ENCODE results near the gene SHISAL1.
A peak's percentile ranks its signal among the peaks of the same experiment; 100 is the strongest.

The SHISAL1 gene

GRCh38 chr22:44317123-44317444, 4.3 kb upstream of the SHISAL1 start:
- Mint-ChIP-seq H3K27ac (ENCODE audit: low read depth) (no peak overlapping the region), H3K9me3 (no peaks in the 10 kb centered on the region), H3K4me1 (no peaks in the 10 kb centered on the region), H3K27me3 (peaks cover 7% of the 10 kb centered on the region), H3K4me3 (no peak overlapping the region), H3K36me3 (ENCODE audit: insufficient read depth) (no peaks in the 10 kb centered on the region)
- ATAC-seq (replicated peaks; ENCODE audit: extremely low read depth, poor library complexity, severe bottlenecking), result no peak
- no peak for DNase-seq (ENCODE audit: low spot score in 2 of 2)

- Mint-ChIP-seq H3K27me3 (peaks cover 6% of the 10 kb centered on the region), H3K27ac (ENCODE audit: low read depth) (no peak overlapping the region), H3K4me1 (no peaks in the 10 kb centered on the region), H3K36me3 (ENCODE audit: insufficient read depth) (no peaks in the 10 kb centered on the region), H3K4me3 (no peak overlapping the region), H3K9me3 (no peaks in the 10 kb centered on the region)
- ATAC-seq (replicated peaks; ENCODE audit: extremely low read depth, poor library complexity, severe bottlenecking), result no peak
- no peak for DNase-seq (ENCODE audit: low spot score in 2 of 2)
Measured at GRCh38 chr22:44316393-44317122, 3.8 kb upstream of the SHISAL1 start.

- DNase-seq (ENCODE audit: low spot score in 2 of 2), result no peak
- H3K4me3 Mint-ChIP-seq, result peak overlapping the region; percentile 38
- ATAC-seq (replicated peaks; ENCODE audit: extremely low read depth, poor library complexity, severe bottlenecking), result no peak
- H3K27ac Mint-ChIP-seq (ENCODE audit: low read depth), result no peak overlapping the region
- peaks cover 6% of the 10 kb centered on the region for H3K27me3 Mint-ChIP-seq
- H3K4me1 Mint-ChIP-seq, result no peaks in the 10 kb centered on the region
- no peaks in the 10 kb centered on the region for H3K36me3 Mint-ChIP-seq (ENCODE audit: insufficient read depth)
- H3K9me3 Mint-ChIP-seq, result no peaks in the 10 kb centered on the region
Measured at GRCh38 chr22:44314425-44315067, 1.8 kb upstream of the SHISAL1 start.

- ATAC-seq (replicated peaks; ENCODE audit: extremely low read depth, poor library complexity, severe bottlenecking) (no peak), DNase-seq (ENCODE audit: low spot score in 2 of 2) (no peak)
- no peaks in the 10 kb centered on the region for H3K4me1 Mint-ChIP-seq
- no peak overlapping the region for H3K27ac Mint-ChIP-seq (ENCODE audit: low read depth)
- no peaks in the 10 kb centered on the region for H3K9me3 Mint-ChIP-seq
- peaks cover 6% of the 10 kb centered on the region for H3K27me3 Mint-ChIP-seq
- no peak overlapping the region for H3K4me3 Mint-ChIP-seq
- no peaks in the 10 kb centered on the region for H3K36me3 Mint-ChIP-seq (ENCODE audit: insufficient read depth)
Measured at GRCh38 chr22:44313385-44314006, 745 bp upstream of the SHISAL1 start.

GRCh38 chr22:44311855-44312170, 938 bp downstream of the SHISAL1 start:
- Mint-ChIP-seq H3K27me3 (peaks cover 6% of the 10 kb centered on the region), H3K4me3 (no peak overlapping the region), H3K36me3 (ENCODE audit: insufficient read depth) (no peaks in the 10 kb centered on the region), H3K4me1 (no peaks in the 10 kb centered on the region), H3K27ac (ENCODE audit: low read depth) (no peak overlapping the region), H3K9me3 (no peaks in the 10 kb centered on the region)
- DNase-seq (ENCODE audit: low spot score in 2 of 2) (no peak), ATAC-seq (replicated peaks; ENCODE audit: extremely low read depth, poor library complexity, severe bottlenecking) (no peak)

GRCh38 chr22:44311104-44311854, 1.5 kb downstream of the SHISAL1 start:
- Mint-ChIP-seq H3K27ac (ENCODE audit: low read depth) (no peak overlapping the region), H3K36me3 (ENCODE audit: insufficient read depth) (no peaks in the 10 kb centered on the region), H3K9me3 (no peaks in the 10 kb centered on the region), H3K4me3 (no peak overlapping the region), H3K4me1 (no peaks in the 10 kb centered on the region), H3K27me3 (peaks cover 6% of the 10 kb centered on the region)
- no peak for ATAC-seq (replicated peaks; ENCODE audit: extremely low read depth, poor library complexity, severe bottlenecking)
- DNase-seq (ENCODE audit: low spot score in 2 of 2), result no peak

- H3K27ac Mint-ChIP-seq (ENCODE audit: low read depth), result no peak overlapping the region
- peaks cover 6% of the 10 kb centered on the region for H3K27me3 Mint-ChIP-seq
- H3K36me3 Mint-ChIP-seq (ENCODE audit: insufficient read depth), result no peaks in the 10 kb centered on the region
- H3K4me3 Mint-ChIP-seq, result no peak overlapping the region
- ATAC-seq (replicated peaks; ENCODE audit: extremely low read depth, poor library complexity, severe bottlenecking) (no peak), DNase-seq (ENCODE audit: low spot score in 2 of 2) (no peak)
- H3K9me3 Mint-ChIP-seq, result no peaks in the 10 kb centered on the region
- H3K4me1 Mint-ChIP-seq, result no peaks in the 10 kb centered on the region
Measured at GRCh38 chr22:44309647-44310046, 3.1 kb downstream of the SHISAL1 start.

GRCh38 chr22:44309137-44309536, 3.6 kb downstream of the SHISAL1 start:
- H3K36me3 Mint-ChIP-seq (ENCODE audit: insufficient read depth), result no peaks in the 10 kb centered on the region
- H3K4me1 Mint-ChIP-seq, result no peaks in the 10 kb centered on the region
- H3K27me3 Mint-ChIP-seq, result peaks cover 6% of the 10 kb centered on the region
- no peak overlapping the region for H3K27ac Mint-ChIP-seq (ENCODE audit: low read depth)
- DNase-seq (ENCODE audit: low spot score in 2 of 2), result no peak
- no peaks in the 10 kb centered on the region for H3K9me3 Mint-ChIP-seq
- no peak overlapping the region for H3K4me3 Mint-ChIP-seq
- no peak for ATAC-seq (replicated peaks; ENCODE audit: extremely low read depth, poor library complexity, severe bottlenecking)

GRCh38 chr22:44307509-44308169, 5.1 kb downstream of the SHISAL1 start:
- no peaks in the 10 kb centered on the region for H3K4me1 Mint-ChIP-seq
- H3K36me3 Mint-ChIP-seq (ENCODE audit: insufficient read depth), result no peaks in the 10 kb centered on the region
- ATAC-seq (replicated peaks; ENCODE audit: extremely low read depth, poor library complexity, severe bottlenecking), result no peak
- no peak overlapping the region for H3K27ac Mint-ChIP-seq (ENCODE audit: low read depth)
- DNase-seq (ENCODE audit: low spot score in 2 of 2), result no peak
- no peaks in the 10 kb centered on the region for H3K9me3 Mint-ChIP-seq
- peaks cover 6% of the 10 kb centered on the region for H3K27me3 Mint-ChIP-seq
- no peak overlapping the region for H3K4me3 Mint-ChIP-seq

- no peaks in the 10 kb centered on the region for H3K9me3 Mint-ChIP-seq
- H3K36me3 Mint-ChIP-seq (ENCODE audit: insufficient read depth), result no peaks in the 10 kb centered on the region
- DNase-seq (ENCODE audit: low spot score in 2 of 2), result no peak
- H3K4me1 Mint-ChIP-seq, result no peaks in the 10 kb centered on the region
- ATAC-seq (replicated peaks; ENCODE audit: extremely low read depth, poor library complexity, severe bottlenecking), result no peak
- no peak overlapping the region for H3K4me3 Mint-ChIP-seq
- H3K27me3 Mint-ChIP-seq, result peaks cover under 1% of the 10 kb centered on the region
- H3K27ac Mint-ChIP-seq (ENCODE audit: low read depth), result no peak overlapping the region
Measured at GRCh38 chr22:44305888-44306287, 6.9 kb downstream of the SHISAL1 start.

GRCh38 chr22:44305455-44305854, 7.3 kb downstream of the SHISAL1 start:
- Mint-ChIP-seq H3K4me3 (no peak overlapping the region), H3K4me1 (no peaks in the 10 kb centered on the region), H3K9me3 (no peaks in the 10 kb centered on the region), H3K27ac (ENCODE audit: low read depth) (peak overlapping the region; percentile 57), H3K36me3 (ENCODE audit: insufficient read depth) (no peaks in the 10 kb centered on the region), H3K27me3 (peaks cover 5% of the 10 kb centered on the region)
- no peak for ATAC-seq (replicated peaks; ENCODE audit: extremely low read depth, poor library complexity, severe bottlenecking)
- no peak for DNase-seq (ENCODE audit: low spot score in 2 of 2)

GRCh38 chr22:44304911-44305310, 7.8 kb downstream of the SHISAL1 start:
- H3K4me3 Mint-ChIP-seq, result no peak overlapping the region
- H3K27ac Mint-ChIP-seq (ENCODE audit: low read depth), result peak overlapping the region; percentile 57
- no peaks in the 10 kb centered on the region for H3K4me1 Mint-ChIP-seq
- no peaks in the 10 kb centered on the region for H3K36me3 Mint-ChIP-seq (ENCODE audit: insufficient read depth)
- ATAC-seq (replicated peaks; ENCODE audit: extremely low read depth, poor library complexity, severe bottlenecking) (no peak), DNase-seq (ENCODE audit: low spot score in 2 of 2) (no peak)
- no peaks in the 10 kb centered on the region for H3K9me3 Mint-ChIP-seq
- H3K27me3 Mint-ChIP-seq, result peaks cover 10% of the 10 kb centered on the region

All from central memory CD8-positive, alpha-beta T cell (primary cell).